Measurements from ENCODE around the gene EIF2AK3.

DNA sequence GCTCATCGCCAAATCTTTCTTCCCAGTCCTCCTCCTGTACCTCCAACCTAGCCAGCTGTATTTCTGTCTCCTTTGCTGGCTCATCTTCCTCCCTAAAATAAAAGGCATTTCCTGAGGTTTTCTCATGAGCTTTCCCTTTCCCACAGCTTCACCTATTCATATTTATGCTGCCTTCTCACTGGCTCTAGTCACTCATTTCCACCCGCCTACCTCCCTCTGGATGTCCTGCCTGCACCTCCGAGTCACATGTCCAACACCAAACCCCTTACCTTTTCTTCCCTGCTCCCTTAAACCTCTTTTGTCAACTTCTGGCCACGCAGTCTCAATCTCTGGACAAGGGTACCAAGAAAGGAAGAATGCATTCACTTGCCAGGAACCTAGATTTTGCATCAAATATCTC, 2.8 kb downstream of the EIF2AK3 start:
- TF ChIP-seq, protein P1, sequence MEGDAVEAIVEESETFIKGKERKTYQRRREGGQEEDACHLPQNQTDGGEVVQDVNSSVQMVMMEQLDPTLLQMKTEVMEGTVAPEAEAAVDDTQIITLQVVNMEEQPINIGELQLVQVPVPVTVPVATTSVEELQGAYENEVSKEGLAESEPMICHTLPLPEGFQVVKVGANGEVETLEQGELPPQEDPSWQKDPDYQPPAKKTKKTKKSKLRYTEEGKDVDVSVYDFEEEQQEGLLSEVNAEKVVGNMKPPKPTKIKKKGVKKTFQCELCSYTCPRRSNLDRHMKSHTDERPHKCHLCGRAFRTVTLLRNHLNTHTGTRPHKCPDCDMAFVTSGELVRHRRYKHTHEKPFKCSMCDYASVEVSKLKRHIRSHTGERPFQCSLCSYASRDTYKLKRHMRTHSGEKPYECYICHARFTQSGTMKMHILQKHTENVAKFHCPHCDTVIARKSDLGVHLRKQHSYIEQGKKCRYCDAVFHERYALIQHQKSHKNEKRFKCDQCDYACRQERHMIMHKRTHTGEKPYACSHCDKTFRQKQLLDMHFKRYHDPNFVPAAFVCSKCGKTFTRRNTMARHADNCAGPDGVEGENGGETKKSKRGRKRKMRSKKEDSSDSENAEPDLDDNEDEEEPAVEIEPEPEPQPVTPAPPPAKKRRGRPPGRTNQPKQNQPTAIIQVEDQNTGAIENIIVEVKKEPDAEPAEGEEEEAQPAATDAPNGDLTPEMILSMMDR (conservative IDR thresholded peaks at IDR 0.05): no peak
- TF ChIP-seq ZFX (IDR thresholded peaks at IDR 0.05): no peak
